Heart right ventricle (tissue), 16 donors: Measurements from ENCODE around the gene ZC3H4. TPM values are rescaled to one million over a fixed set of nuclear protein-coding genes. Genes with fewer than 3 reads are reported as not detected.

Experiments used
- ATAC-seq, 8 donors: fragments of 200-7000 bp; cut with Tn5 transposase; one replicate each; pipeline ENCODE4 v1.9.1; 2020; ENCODE audit warnings: mild to moderate bottlenecking in 8 of 8, moderate library complexity in 8 of 8, moderate number of reproducible peaks in 1 of 8
- DNase-seq, 2 donors: peaks; one replicate each; pipeline ENCODE4 v3.0.0-alpha.2; 2020
- H3K27ac ChIP-seq, 10 donors: fragments of 200-600 bp; sonication (generic) in 2 of 10; one replicate each; pipeline versions ENCODE4 v1.5.0 to v1.8.0; 2020 to 2022; ENCODE audit warnings: mild to moderate bottlenecking in 3 of 10
- H3K27me3 ChIP-seq, 7 donors: fragments of 200-600 bp; one replicate each; pipeline ENCODE4 v1.8.0; 2021 to 2022; ENCODE audit warnings: mild to moderate bottlenecking in 2 of 7
- H3K36me3 ChIP-seq, 9 donors: fragments of 200-600 bp; sonication (generic) in 1 of 9; one replicate each; pipeline versions ENCODE4 v1.5.0 to v1.8.0; 2020 to 2022; ENCODE audit warnings: mild to moderate bottlenecking in 2 of 9
- H3K4me1 ChIP-seq, 9 donors: fragments of 200-600 bp; sonication (generic) in 1 of 9; one replicate each; pipeline versions ENCODE4 v1.5.0 to v1.8.0; 2020 to 2022; ENCODE audit warnings: mild to moderate bottlenecking in 4 of 9
- H3K4me3 ChIP-seq, 10 donors: fragments of 200-600 bp; sonication (generic) in 2 of 10; one replicate each; pipeline versions ENCODE4 v1.5.0 to v1.8.0; 2020 to 2022; ENCODE audit warnings: mild to moderate bottlenecking in 7 of 10, moderate library complexity in 2 of 10
- H3K9me3 ChIP-seq, 11 donors: fragments of 200-600 bp in 10 of 11; sonication (generic) in 2 of 11; one replicate each; pipeline versions ENCODE4 v1.5.0 to v1.8.0; 2013 to 2022; ENCODE audit warnings: mild to moderate bottlenecking in 2 of 11, control low read depth in 1 of 11, moderate library complexity in 1 of 11
- WGBS, 2 donors: extraction: QIAGEN DNeasy Blood & Tissue Kit; methylation state at CpG; one replicate each; pipeline ENCODE4 v1.1.7; 2013; ENCODE audit warnings: inconsistent platforms in 1 of 2; 5-methylcytosine and 5-hydroxymethylcytosine counted together
- intact Hi-C, 10 donors: fragments of 100-400 bp; cut with DNase I; formaldehyde crosslinking; loops; one replicate each; pipeline versions ENCODE4 v1.11.1 to v1.14.2; 2022
- polyA plus RNA-seq, 2 donors: library from polyadenylated mRNA; stranded (reverse); fragments of 200-250 nt; gene quantifications; one replicate each; pipeline ENCODE4 v1.2.3, GENCODE V29; 2013
- total RNA-seq, 10 donors: library from RNA; stranded (reverse); fragmentation: NEBNext Ultra II Directional in 3 of 10; extraction: Animal tissue kit (Norgen Biotek cat#: 25700) in 3 of 10; gene quantifications; one replicate each; pipeline versions ENCODE4 v1.2.1 to v1.2.4, GENCODE V29; 2021 to 2023
- TF ChIP-seq, protein P1 (sequence below), 9 donors: fragments of 200-600 bp; sonication (generic) in 2 of 9; IDR thresholded peaks; one replicate each; pipeline versions ENCODE4 v1.5.0 to v1.8.0; 2021 to 2022; ENCODE audit warnings: antibody characterized with exemption in 9 of 9, mild to moderate bottlenecking in 5 of 9, moderate library complexity in 1 of 9
- donor health status: Arrhythmogenic right ventricular cardiomyopathy.
- donor health status: ischemic (EF 13 %, LVEDD 7.1; RV severe dilation, severe dysfunction).
- donor health status: healthy with polysubstance abuse.
- donor health status: DM: no; HTN: yes; CAD: no.
- donor health status: DM: no; HTN: no; CAD: no.
- donor health status: ischemic (EF 25% LVEDD 6.9; RV normal size, moderate dysfunction).
- donor health status: ischemic (EF 25% LVEDD 5.7; RV mildly dilated, moderate dysfunction).
- donor health status: healthy.
- donor health status: DM: yes; HTN: yes; CAD: no.
- donor health status: Ischemic cardiomyopathy.
- donor health status: ischemic (EF 35%, LVEDD 5.7; RV mildly dilated, moderate dysfunction).
- donor health status: nonischemic (EF 11% LVEDD 7.7; RV severe dilation, severe dysfunction).
- donor health status: DM: yes; HTN: yes; CAD: no.
- donor health status: PGD.
- donor health status: ischemic (EF 29% LVEDD 5.4; RV normal size, mild dysfunction).
- donor health status: nonischemic (EF 23%, LVEDD 6.1; RV moderate dilation, normal function).

ZC3H4 gene
- total and polyA plus RNA-seq, 12 donors: 4.5 to 32.8 (median 25.1) TPM

DNA sequence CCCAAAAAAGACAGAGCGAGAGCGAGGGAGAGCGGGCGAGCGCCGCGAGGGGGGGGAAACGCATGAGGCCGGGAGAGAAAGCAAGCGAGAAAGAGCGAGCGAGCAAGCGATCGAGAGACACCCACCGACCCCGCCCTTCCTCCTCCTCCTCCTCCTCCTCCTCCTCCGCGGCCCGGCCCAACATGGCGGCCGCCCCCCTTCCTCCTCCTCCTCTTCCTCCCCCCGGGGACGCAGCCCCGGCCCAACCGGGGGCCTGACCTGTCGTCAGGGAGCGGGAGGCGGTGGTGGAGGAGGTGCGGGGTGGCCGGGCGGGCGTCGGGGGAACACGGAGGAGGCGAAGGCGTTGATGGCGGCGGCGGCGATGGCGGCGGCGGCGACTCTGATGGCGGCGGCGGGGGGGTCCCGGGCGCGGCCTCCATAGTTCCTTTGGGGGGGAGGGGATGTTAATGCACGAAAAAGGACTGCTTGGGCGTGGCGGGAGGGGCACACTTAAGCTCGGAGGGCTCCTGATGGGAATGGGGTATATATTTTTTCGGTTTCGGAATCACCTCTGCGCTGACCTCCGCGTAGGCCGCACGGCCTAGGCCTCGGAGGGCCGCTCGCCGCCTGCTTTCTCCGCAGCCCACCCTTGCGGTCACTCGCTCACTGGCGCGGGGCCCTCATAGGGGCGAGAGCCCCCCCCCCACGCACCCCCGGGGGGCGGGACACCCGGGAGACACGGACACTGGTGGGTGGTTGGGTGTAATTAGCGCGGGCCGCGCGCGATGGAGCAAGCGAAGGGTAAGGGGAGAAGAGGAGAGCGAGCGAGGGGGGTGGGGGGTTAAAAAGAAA is 1.2 kb downstream of the ZC3H4 start:
- Histone ChIP-seq H3K4me1 (peaks cover 0 to 45% (median 37%) of the 10 kb centered on the region in 9 donors), H3K27me3 (no peaks in the 10 kb centered on the region), H3K9me3 (no peaks in the 10 kb centered on the region), H3K36me3 (peaks cover 0 to 11% (median 0%) of the 10 kb centered on the region in 9 donors), H3K27ac (peak overlapping the region; percentile 99 to 100 (median 100)), H3K4me3 (peak overlapping the region; percentile 77 to 97 (median 82))
- DNase-seq (peak; percentile 91 to 92), ATAC-seq (peak; percentile 50 to 79 (median 58))
- intact Hi-C loops: loop anchor here in 6 of 10 donors (2.0 to 10.0 kb wide), 5 partner anchors 16 to 260 kb away; partner anchors contain the start of genes AP2S1 (in 5 of the 6) and TMEM160 (in 1 of the 6)
- 0% methylated on average over 71 to 84 of the region's 85 CpGs for WGBS, 2 donors
- TF ChIP-seq, protein P1, sequence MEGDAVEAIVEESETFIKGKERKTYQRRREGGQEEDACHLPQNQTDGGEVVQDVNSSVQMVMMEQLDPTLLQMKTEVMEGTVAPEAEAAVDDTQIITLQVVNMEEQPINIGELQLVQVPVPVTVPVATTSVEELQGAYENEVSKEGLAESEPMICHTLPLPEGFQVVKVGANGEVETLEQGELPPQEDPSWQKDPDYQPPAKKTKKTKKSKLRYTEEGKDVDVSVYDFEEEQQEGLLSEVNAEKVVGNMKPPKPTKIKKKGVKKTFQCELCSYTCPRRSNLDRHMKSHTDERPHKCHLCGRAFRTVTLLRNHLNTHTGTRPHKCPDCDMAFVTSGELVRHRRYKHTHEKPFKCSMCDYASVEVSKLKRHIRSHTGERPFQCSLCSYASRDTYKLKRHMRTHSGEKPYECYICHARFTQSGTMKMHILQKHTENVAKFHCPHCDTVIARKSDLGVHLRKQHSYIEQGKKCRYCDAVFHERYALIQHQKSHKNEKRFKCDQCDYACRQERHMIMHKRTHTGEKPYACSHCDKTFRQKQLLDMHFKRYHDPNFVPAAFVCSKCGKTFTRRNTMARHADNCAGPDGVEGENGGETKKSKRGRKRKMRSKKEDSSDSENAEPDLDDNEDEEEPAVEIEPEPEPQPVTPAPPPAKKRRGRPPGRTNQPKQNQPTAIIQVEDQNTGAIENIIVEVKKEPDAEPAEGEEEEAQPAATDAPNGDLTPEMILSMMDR (IDR thresholded peaks at IDR 0.05): no peak

DNA sequence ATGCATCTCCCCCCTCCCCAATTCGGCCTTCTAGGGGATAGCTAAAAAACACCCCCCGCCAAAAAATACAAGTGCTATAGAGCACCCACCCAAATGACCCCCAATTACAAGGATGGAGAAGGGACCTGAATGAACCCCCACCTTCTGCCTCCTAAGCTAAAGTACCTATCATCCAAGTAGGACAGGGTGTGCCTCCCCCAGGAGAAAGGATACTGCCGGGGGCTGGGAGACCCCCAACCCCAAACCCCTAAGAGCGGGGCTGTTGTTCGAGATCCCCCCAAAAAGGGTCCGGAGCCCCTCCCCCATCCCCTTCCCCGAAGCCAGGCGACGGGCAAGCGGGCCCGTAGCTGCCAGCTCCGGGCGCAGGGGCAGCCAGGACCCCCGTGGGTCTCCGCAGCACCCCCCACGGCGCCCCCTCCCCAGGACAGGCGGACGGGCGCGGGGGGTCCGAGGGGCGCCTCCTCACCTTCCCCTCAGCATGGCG is 1.9 kb downstream of the ZC3H4 start:
- H3K9me3 ChIP-seq: no peaks in the 10 kb centered on the region
- peaks cover under 1 to 52% (median 43%) of the 10 kb centered on the region in 9 donors for H3K4me1 ChIP-seq

DNA sequence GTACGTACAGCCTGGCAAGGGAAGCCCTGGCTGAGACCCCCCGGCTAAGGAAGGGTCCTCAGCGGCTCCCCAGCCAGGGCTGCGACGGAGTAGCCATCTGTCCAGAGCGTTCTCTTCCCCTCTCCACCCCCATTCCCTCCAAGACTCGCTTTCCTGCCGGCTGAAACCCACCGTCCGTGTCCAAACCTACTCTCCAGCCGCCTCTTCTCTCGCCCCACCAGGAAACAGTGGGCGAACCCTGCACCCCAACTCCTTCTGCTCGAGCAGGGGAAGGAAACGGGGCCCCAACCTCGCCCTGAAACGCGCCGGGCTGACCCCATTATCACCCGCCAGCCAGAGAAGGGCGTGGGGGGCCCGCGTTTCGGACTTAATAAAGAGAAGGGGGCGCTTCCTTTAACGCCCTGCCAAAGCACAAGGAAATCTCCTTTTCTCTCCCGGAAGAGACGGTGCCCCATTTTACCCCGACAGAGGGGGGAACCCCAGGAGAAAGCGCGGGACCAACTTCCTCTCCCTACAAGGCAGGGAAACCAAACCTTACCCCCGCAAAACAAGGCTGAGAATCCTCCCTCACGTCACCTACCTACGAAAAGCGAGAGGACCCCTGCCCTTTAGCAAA is 2.5 kb downstream of the ZC3H4 start:
- Histone ChIP-seq H3K4me1 (peaks cover 5 to 58% (median 49%) of the 10 kb centered on the region in 9 donors), H3K36me3 (peaks cover 0 to 11% (median 0%) of the 10 kb centered on the region in 9 donors), H3K27ac (peak overlapping the region; percentile 99 to 100 (median 100)), H3K4me3 (peak overlapping the region; percentile 77 to 97 (median 82)), H3K27me3 (no peaks in the 10 kb centered on the region), H3K9me3 (no peaks in the 10 kb centered on the region)
- ATAC-seq (no peak), DNase-seq (peak; percentile 29 to 34)
- intact Hi-C loops: loop anchor here in 6 of 10 donors (5.0 to 10.0 kb wide), 4 partner anchors 64 to 259 kb away; partner anchors contain the start of genes AP2S1 (in 5 of the 6) and TMEM160 (in 1 of the 6)
- TF ChIP-seq, protein P1 (IDR thresholded peaks at IDR 0.05): no peak
- WGBS, 2 donors: 0% methylated on average over 35 of the region's 35 CpGs

More for the DNA sequence above, 1.9 kb downstream of the ZC3H4 start:
- Histone ChIP-seq H3K27ac (peak overlapping the region; percentile 99 to 100 (median 100)), H3K36me3 (peaks cover 0 to 11% (median 0%) of the 10 kb centered on the region in 9 donors), H3K27me3 (no peaks in the 10 kb centered on the region), H3K4me3 (peak overlapping the region; percentile 77 to 97 (median 82))
- DNase-seq (no peak), ATAC-seq (no peak)
- intact Hi-C loops: loop anchor here in 6 of 10 donors (2.0 to 10.0 kb wide), 5 partner anchors 15 to 259 kb away; partner anchors contain the start of genes AP2S1 (in 5 of the 6) and TMEM160 (in 1 of the 6)
- WGBS, 2 donors: 0 to 1% methylated on average over 21 to 24 of the region's 24 CpGs
- TF ChIP-seq, protein P1 (IDR thresholded peaks at IDR 0.05): no peak
